Endothelial cell (in vitro differentiated cells): Measurements from ENCODE around the gene RBPMS2. TPM values are rescaled to one million over a fixed set of nuclear protein-coding genes. Genes with fewer than 3 reads are reported as not detected.
A peak's percentile ranks its signal among the peaks of the same experiment; 100 is the strongest.

Source experiments
- DNase-seq: peaks from one replicate; pipeline ENCODE4 v3.0.0; 2021; ENCODE audit warnings: low spot score
- H3K27ac Mint-ChIP-seq: one replicate; pipeline ENCODE4 v1.8.0; 2021; ENCODE audit warnings: mixed read lengths, inconsistent platforms; ENCODE audit not compliant: unreplicated experiment
- H3K27me3 Mint-ChIP-seq: one replicate; pipeline ENCODE4 v1.8.0; 2021; ENCODE audit warnings: mild to moderate bottlenecking, moderate library complexity, mixed read lengths, inconsistent platforms; ENCODE audit not compliant: unreplicated experiment
- H3K36me3 Mint-ChIP-seq: one replicate; pipeline ENCODE4 v1.8.0; 2021; ENCODE audit warnings: mild to moderate bottlenecking, low read depth, mixed read lengths, inconsistent platforms; ENCODE audit not compliant: unreplicated experiment
- H3K4me1 Mint-ChIP-seq: one replicate; pipeline ENCODE4 v1.8.0; 2021; ENCODE audit warnings: mild to moderate bottlenecking, mixed read lengths, inconsistent platforms; ENCODE audit not compliant: unreplicated experiment
- H3K4me3 Mint-ChIP-seq: one replicate; pipeline ENCODE4 v1.8.0; 2021; ENCODE audit warnings: mild to moderate bottlenecking, mixed read lengths, inconsistent platforms; ENCODE audit not compliant: unreplicated experiment
- H3K9me3 Mint-ChIP-seq: one replicate; pipeline ENCODE4 v1.8.0; 2021; ENCODE audit warnings: mixed read lengths, inconsistent platforms; ENCODE audit not compliant: unreplicated experiment
- total RNA-seq: library from RNA; stranded (reverse); fragmentation: NEBNext Ultra II Directional; extraction: Animal tissue kit (Norgen Biotek cat#: 25700); gene quantifications from one replicate; pipeline ENCODE4 v1.2.1, GENCODE V29; 2021; ENCODE audit not compliant: unreplicated experiment
- TF ChIP-seq, protein P1 (sequence below): fragments of 200-600 bp; sonication (generic); IDR thresholded peaks from one replicate; pipeline ENCODE4 v1.5.0; 2021; ENCODE audit warnings: antibody characterized with exemption; ENCODE audit not compliant: unreplicated experiment

The RBPMS2 gene
- total RNA-seq, 1 donor from 2014 or later = 24.0 TPM

DNA sequence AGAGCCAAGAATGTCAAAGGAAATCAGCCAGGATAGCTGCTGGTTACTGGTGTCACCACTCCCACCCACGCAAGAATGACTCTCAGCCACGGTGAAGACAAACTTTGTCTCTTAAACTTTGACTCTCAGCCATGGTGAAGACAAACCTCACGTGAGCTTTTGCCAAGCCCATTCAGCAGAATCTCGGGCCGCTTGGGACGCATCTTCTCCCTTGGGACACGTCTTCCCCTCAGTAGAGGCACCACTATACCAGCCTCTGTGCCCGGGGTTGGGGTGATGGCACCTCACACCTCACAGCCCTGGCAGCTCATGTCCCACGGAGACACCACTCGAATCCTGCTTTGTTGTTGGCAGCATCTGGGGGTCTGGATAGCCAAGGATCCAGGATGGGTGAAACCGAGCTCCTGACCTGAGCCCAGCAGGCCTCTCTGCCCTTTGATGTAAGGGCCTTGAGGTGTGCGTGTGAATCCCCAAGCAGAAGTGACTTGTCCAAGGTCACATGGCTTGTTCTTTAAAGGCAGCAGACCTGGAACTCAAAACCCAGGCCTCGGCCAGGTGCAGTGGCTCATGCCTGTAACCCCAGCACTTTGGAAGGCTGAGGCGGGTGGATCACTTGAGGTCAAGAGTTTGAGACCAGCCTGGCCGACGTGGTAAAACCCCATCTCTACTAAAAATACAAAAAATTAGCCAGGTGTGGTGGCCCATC lies 21.8 kb downstream of the RBPMS2 start:
- TF ChIP-seq, protein P1, sequence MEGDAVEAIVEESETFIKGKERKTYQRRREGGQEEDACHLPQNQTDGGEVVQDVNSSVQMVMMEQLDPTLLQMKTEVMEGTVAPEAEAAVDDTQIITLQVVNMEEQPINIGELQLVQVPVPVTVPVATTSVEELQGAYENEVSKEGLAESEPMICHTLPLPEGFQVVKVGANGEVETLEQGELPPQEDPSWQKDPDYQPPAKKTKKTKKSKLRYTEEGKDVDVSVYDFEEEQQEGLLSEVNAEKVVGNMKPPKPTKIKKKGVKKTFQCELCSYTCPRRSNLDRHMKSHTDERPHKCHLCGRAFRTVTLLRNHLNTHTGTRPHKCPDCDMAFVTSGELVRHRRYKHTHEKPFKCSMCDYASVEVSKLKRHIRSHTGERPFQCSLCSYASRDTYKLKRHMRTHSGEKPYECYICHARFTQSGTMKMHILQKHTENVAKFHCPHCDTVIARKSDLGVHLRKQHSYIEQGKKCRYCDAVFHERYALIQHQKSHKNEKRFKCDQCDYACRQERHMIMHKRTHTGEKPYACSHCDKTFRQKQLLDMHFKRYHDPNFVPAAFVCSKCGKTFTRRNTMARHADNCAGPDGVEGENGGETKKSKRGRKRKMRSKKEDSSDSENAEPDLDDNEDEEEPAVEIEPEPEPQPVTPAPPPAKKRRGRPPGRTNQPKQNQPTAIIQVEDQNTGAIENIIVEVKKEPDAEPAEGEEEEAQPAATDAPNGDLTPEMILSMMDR = no peak
- Mint-ChIP-seq H3K27me3 (no peaks in the 10 kb centered on the region), H3K27ac (no peak overlapping the region), H3K4me1 (peaks cover 5% of the 10 kb centered on the region), H3K4me3 (no peak overlapping the region), H3K9me3 (no peaks in the 10 kb centered on the region), H3K36me3 (no peaks in the 10 kb centered on the region)
- DNase-seq = no peak

GRCh38 chr15:64751464-64751863 lies 23.9 kb downstream of the RBPMS2 start:
- Mint-ChIP-seq H3K36me3 (peaks cover 5% of the 10 kb centered on the region), H3K4me3 (no peak overlapping the region), H3K27ac (no peak overlapping the region), H3K4me1 (peaks cover 9% of the 10 kb centered on the region), H3K9me3 (no peaks in the 10 kb centered on the region), H3K27me3 (no peaks in the 10 kb centered on the region)
- TF ChIP-seq, protein P1 = no peak
- no peak for DNase-seq

DNA sequence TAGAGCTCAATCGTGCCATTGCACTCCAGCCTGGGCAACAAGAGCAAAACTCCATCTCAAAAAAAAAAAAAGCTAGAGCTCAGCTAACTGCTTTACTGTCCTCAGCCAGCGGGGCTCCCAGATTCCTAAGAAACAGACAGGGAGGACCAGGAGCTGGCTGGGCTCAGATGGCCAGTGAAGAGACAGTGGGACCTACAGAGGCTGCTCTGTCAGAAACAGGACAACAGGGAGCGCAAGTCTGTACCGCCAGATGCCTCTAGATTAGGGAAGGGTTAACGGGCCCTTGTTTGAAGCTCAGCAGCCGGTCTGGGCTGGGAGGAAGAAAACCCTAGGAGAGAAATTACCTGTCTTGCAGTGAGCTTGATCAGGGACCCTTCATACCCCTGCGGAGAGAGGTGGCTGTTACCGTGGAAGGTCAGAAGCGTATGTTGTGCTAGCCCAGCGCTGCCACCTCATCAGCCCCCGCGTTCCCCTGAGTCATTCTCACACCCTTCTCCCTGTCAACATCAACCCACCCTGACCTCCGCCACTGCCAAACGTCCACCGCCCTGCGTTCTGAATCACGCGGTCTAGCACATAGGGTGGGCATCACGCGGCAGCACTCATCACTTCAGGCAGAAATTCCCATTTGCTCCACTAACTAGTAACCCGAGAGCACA lies 25.3 kb downstream of the RBPMS2 start:
- no peak overlapping the region for H3K27ac Mint-ChIP-seq
- TF ChIP-seq, protein P1 = no peak
- H3K27me3 Mint-ChIP-seq = peaks cover 3% of the 10 kb centered on the region
- no peak overlapping the region for H3K4me3 Mint-ChIP-seq
- DNase-seq = peak; percentile 22
- peaks cover 5% of the 10 kb centered on the region for H3K36me3 Mint-ChIP-seq
- H3K4me1 Mint-ChIP-seq = peaks cover 8% of the 10 kb centered on the region
- H3K9me3 Mint-ChIP-seq = no peaks in the 10 kb centered on the region

DNA sequence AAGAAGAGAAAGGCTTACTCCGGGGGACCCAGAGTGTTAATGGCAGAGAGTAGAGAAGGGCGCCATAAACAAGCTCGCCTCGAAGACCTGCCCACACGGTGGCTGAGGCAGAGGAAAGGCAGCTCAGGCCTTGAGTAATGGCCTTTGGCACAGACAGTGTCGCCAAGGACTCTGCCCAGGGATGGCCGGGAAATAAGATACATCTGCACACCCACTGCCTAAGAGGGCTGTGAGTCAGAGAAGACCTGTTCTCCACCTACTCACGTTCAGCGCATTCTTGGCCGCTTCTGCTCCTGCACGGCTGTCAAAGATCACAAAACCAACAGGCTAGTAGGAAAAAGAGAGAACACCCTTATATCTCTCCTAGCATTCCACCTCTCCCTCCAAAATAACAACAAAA lies 26.2 kb downstream of the RBPMS2 start:
- Mint-ChIP-seq H3K9me3 (no peaks in the 10 kb centered on the region), H3K27ac (no peak overlapping the region), H3K36me3 (peaks cover 5% of the 10 kb centered on the region), H3K4me3 (no peak overlapping the region), H3K27me3 (peaks cover 3% of the 10 kb centered on the region), H3K4me1 (peaks cover 4% of the 10 kb centered on the region)
- TF ChIP-seq, protein P1 = no peak
- no peak for DNase-seq

DNA sequence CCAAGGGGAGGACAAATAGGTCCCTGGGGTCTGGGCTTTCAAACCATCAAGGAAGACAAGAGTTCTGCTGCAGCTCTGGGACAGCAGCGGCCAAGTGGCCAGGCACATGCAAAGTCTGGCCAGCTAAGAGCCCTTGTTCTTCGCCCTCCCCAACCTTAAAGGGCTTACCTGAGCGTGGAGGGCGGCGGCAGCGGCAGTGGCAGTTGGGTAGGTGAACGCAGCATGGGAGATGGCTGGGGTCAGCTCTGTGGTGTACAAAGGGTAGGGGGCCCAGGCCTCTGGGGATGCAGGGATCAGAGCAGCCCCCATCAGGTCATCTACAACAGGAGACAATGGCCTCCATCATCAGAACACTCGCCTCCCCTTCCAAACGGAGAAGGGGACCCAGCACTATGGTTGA lies 27.1 kb downstream of the RBPMS2 start:
- Mint-ChIP-seq H3K9me3 (no peaks in the 10 kb centered on the region), H3K27ac (no peak overlapping the region), H3K4me1 (peaks cover 4% of the 10 kb centered on the region), H3K27me3 (peaks cover 3% of the 10 kb centered on the region), H3K36me3 (peaks cover 5% of the 10 kb centered on the region), H3K4me3 (no peak overlapping the region)
- TF ChIP-seq, protein P1 = no peak
- DNase-seq = no peak
